GM06990 (cell line): ENCODE data around the gene ADAMTS3.

ENCODE experiments used
- DNase-seq: peaks from one replicate; pipeline ENCODE4 v3.0.0-alpha.2; 2011; ENCODE audit not compliant: insufficient read length; ENCODE audit errors: extremely low read depth
- H3K27me3 ChIP-seq: replicated peaks from 2 replicates; pipeline ENCODE4 v1.6.0; 2011; ENCODE audit warnings: low read length; ENCODE audit not compliant: control insufficient read depth, insufficient read depth
- H3K36me3 ChIP-seq: 2 replicates; pipeline ENCODE4 v1.5.1; 2011; ENCODE audit warnings: low read length; ENCODE audit not compliant: control insufficient read depth, insufficient read depth
- H3K4me3 ChIP-seq: replicated peaks from 2 replicates; pipeline ENCODE4 v1.5.1; 2011; ENCODE audit warnings: low read depth, mild to moderate bottlenecking, control low read depth, low read length
- TF ChIP-seq, protein P1 (sequence below): IDR thresholded peaks from 2 replicates; pipeline ENCODE4 v1.5.1; 2011; ENCODE audit warnings: low read length, control low read depth, mild to moderate bottlenecking, inconsistent platforms; ENCODE audit not compliant: insufficient read depth, poor library complexity, severe bottlenecking

Gene ADAMTS3

DNA sequence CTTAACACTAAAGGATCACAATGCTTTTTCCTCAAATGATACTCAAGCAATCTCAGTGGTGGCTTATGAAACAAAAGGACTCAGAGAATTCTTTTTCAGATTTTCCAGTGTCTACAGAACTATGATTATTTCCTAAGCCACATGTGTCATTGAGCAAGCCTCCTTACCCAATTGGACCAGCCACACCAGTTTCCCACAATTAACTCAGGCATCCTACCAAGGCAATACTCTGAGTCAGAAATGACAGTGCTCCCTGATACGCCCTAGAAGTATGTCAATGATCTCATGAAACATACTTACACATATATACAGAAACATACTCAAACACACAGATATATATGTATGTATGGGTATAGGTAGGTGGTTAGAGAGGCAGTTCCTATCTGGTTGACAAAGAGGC, 4.8 kb downstream of the ADAMTS3 start:
- Histone ChIP-seq H3K27me3 (no peaks in the 10 kb centered on the region), H3K4me3 (no peak overlapping the region), H3K36me3 (no peaks in the 10 kb centered on the region)
- TF ChIP-seq, protein P1, sequence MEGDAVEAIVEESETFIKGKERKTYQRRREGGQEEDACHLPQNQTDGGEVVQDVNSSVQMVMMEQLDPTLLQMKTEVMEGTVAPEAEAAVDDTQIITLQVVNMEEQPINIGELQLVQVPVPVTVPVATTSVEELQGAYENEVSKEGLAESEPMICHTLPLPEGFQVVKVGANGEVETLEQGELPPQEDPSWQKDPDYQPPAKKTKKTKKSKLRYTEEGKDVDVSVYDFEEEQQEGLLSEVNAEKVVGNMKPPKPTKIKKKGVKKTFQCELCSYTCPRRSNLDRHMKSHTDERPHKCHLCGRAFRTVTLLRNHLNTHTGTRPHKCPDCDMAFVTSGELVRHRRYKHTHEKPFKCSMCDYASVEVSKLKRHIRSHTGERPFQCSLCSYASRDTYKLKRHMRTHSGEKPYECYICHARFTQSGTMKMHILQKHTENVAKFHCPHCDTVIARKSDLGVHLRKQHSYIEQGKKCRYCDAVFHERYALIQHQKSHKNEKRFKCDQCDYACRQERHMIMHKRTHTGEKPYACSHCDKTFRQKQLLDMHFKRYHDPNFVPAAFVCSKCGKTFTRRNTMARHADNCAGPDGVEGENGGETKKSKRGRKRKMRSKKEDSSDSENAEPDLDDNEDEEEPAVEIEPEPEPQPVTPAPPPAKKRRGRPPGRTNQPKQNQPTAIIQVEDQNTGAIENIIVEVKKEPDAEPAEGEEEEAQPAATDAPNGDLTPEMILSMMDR, result no peak
- no peak for DNase-seq

DNA sequence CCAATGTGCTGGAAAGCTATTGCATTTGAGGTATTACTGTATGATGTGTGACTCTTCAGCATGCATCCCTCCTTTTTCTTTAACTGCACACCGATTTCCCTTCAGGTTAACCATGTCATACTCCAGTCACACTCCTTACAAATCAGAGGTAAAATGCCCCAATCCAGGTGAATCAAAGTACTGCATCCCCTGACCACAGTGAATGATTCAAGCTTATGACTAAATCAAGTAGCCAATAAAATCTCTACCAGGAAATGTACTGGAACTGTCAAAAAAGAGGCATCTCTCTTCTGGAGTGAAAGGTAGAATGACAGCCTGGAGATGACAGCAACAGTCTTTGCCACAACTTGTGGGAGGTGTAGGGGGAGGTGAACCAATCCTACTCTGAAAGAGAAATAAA, 10.4 kb downstream of the ADAMTS3 start:
- H3K4me3 ChIP-seq, result no peak overlapping the region
- no peak for DNase-seq
- TF ChIP-seq, protein P1, result no peak
- H3K27me3 ChIP-seq, result no peaks in the 10 kb centered on the region
- H3K36me3 ChIP-seq, result no peaks in the 10 kb centered on the region

- Histone ChIP-seq H3K36me3 (no peaks in the 10 kb centered on the region), H3K27me3 (no peaks in the 10 kb centered on the region), H3K4me3 (no peak overlapping the region)
- no peak for DNase-seq
- TF ChIP-seq, protein P1, result no peak
Measured at GRCh38 chr4:72557021-72557420, 12.0 kb downstream of the ADAMTS3 start.

- no peak overlapping the region for H3K4me3 ChIP-seq
- no peaks in the 10 kb centered on the region for H3K36me3 ChIP-seq
- no peaks in the 10 kb centered on the region for H3K27me3 ChIP-seq
- TF ChIP-seq, protein P1, result no peak
- DNase-seq, result no peak
Measured at GRCh38 chr4:72555377-72555831, 13.6 kb downstream of the ADAMTS3 start.

- H3K27me3 ChIP-seq, result no peaks in the 10 kb centered on the region
- TF ChIP-seq, protein P1, result no peak
Measured at GRCh38 chr4:72553540-72554337, 15.3 kb downstream of the ADAMTS3 start.

DNA sequence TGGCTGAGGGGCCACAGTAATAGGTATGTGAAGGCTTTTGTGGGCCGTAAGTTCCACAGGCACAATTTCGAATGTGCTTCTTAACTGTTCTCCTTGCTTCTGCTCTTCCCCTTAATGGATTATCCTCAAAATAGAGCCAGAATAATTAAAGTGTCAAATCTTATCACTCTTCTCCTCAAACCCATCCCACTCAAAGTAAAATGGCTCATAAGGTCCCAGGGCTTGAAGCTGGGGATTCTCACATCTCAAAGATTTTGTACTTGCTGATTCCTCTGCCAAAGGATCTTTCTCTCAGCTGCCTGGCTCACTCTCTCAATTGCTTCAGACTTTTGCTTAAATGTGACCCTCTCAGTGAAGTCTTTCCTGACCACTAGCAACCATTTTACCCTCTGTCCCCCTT, 16.6 kb downstream of the ADAMTS3 start:
- Histone ChIP-seq H3K4me3 (no peak overlapping the region), H3K27me3 (no peaks in the 10 kb centered on the region), H3K36me3 (no peaks in the 10 kb centered on the region)
- no peak for DNase-seq
- TF ChIP-seq, protein P1, result no peak

More at GRCh38 chr4:72553540-72554337, 15.3 kb downstream of the ADAMTS3 start:
- H3K36me3 ChIP-seq, result no peaks in the 10 kb centered on the region
- no peak overlapping the region for H3K4me3 ChIP-seq
- DNase-seq, result no peak
